SU-DHL-6 (cell line): ENCODE data around the gene TMPRSS9.

Experiments used
- EZH2phosphoT487 ChIP-seq: fragments of 200-600 bp; sonication (generic), shearing (Covaris generic); conservative IDR thresholded peaks from 2 replicates; pipeline ENCODE4 v1.6.1; 2018; ENCODE audit warnings: mild to moderate bottlenecking, antibody characterized with exemption, low read length, moderate library complexity, mixed read lengths
- TF ChIP-seq, protein P1 (sequence below): fragments of 200-600 bp; sonication (generic); IDR thresholded peaks from one replicate; pipeline ENCODE4 v1.5.1; 2017; ENCODE audit warnings: antibody characterized with exemption, mild to moderate bottlenecking, low read length, moderate library complexity; ENCODE audit not compliant: insufficient read depth, poor library complexity, severe bottlenecking

- TF ChIP-seq, protein P1, sequence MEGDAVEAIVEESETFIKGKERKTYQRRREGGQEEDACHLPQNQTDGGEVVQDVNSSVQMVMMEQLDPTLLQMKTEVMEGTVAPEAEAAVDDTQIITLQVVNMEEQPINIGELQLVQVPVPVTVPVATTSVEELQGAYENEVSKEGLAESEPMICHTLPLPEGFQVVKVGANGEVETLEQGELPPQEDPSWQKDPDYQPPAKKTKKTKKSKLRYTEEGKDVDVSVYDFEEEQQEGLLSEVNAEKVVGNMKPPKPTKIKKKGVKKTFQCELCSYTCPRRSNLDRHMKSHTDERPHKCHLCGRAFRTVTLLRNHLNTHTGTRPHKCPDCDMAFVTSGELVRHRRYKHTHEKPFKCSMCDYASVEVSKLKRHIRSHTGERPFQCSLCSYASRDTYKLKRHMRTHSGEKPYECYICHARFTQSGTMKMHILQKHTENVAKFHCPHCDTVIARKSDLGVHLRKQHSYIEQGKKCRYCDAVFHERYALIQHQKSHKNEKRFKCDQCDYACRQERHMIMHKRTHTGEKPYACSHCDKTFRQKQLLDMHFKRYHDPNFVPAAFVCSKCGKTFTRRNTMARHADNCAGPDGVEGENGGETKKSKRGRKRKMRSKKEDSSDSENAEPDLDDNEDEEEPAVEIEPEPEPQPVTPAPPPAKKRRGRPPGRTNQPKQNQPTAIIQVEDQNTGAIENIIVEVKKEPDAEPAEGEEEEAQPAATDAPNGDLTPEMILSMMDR, result no peak
- TF ChIP-seq EZH2phosphoT487, result no peak
Measured at GRCh38 chr19:2468596-2468995, 108.5 kb downstream of the TMPRSS9 start.
